Activated CD8-positive, alpha-beta memory T cell treated with anti-CD3 and anti-CD28 coated beads for 4 hours (primary cell): ENCODE measurements around the gene SFMBT1.

Experiments
- DNase-seq, 2 donors: peaks; one replicate each; pipeline ENCODE4 v3.0.0-alpha.2; 2020; ENCODE audit warnings: low read depth in 2 of 2

SFMBT1 gene

GRCh38 chr3:52920841-52921240 lies 125.0 kb downstream of the SFMBT1 start:
- DNase-seq, result no peak

- no peak for DNase-seq
These were observed 128.8 kb downstream of the SFMBT1 start for GRCh38 chr3:52917044-52917443.

GRCh38 chr3:52915294-52915693 lies 130.6 kb downstream of the SFMBT1 start:
- no peak for DNase-seq

GRCh38 chr3:52912885-52913731 lies 132.8 kb downstream of the SFMBT1 start:
- no peak for DNase-seq

GRCh38 chr3:52910823-52911222 lies 135.1 kb downstream of the SFMBT1 start:
- no peak for DNase-seq

- no peak for DNase-seq
These were observed 138.4 kb downstream of the SFMBT1 start for GRCh38 chr3:52907497-52907896.

- no peak for DNase-seq
These were observed 141.3 kb downstream of the SFMBT1 start for GRCh38 chr3:52904552-52904951.

- no peak for DNase-seq
These were observed 141.9 kb downstream of the SFMBT1 start for GRCh38 chr3:52904000-52904399.

- DNase-seq, result peak; percentile 63 to 67
These were observed 148.4 kb downstream of the SFMBT1 start, which contains the start of gene STIMATE for GRCh38 chr3:52897130-52898122. STIMATE (minus strand) TSS chr3:52897548; CDS start chr3:52897450, 98 bp downstream.

- DNase-seq, result no peak
These were observed 149.3 kb downstream of the SFMBT1 start for GRCh38 chr3:52896613-52897012.

- no peak for DNase-seq
These were observed 149.7 kb downstream of the SFMBT1 start for GRCh38 chr3:52896151-52896550.

- no peak for DNase-seq
These were observed 150.5 kb downstream of the SFMBT1 start for GRCh38 chr3:52895418-52895817.

GRCh38 chr3:52894756-52895155 lies 151.1 kb downstream of the SFMBT1 start:
- no peak for DNase-seq

GRCh38 chr3:52893723-52894122 lies 152.2 kb downstream of the SFMBT1 start:
- DNase-seq, result no peak

GRCh38 chr3:52892625-52893311 lies 153.1 kb downstream of the SFMBT1 start:
- no peak for DNase-seq

- no peak for DNase-seq
These were observed 153.6 kb downstream of the SFMBT1 start for GRCh38 chr3:52892290-52892624.

- DNase-seq, result no peak
These were observed 154.2 kb downstream of the SFMBT1 start for GRCh38 chr3:52891615-52892081.

GRCh38 chr3:52891164-52891563 lies 154.7 kb downstream of the SFMBT1 start:
- no peak for DNase-seq

GRCh38 chr3:52890735-52891134 lies 155.1 kb downstream of the SFMBT1 start:
- DNase-seq, result no peak

- DNase-seq, result no peak
These were observed 156.0 kb downstream of the SFMBT1 start for GRCh38 chr3:52889901-52890300.

- DNase-seq, result no peak
These were observed 158.7 kb downstream of the SFMBT1 start for GRCh38 chr3:52887166-52887565.
